VCaP (cell line): ENCODE data around the gene KLHDC4.

Experiments
- H3K27ac ChIP-seq: fragments of 450-650 bp; 2 replicates; pipeline ENCODE4 v1.5.1; 2017
- CTCF ChIP-seq: fragments of 450-650 bp; conservative IDR thresholded peaks from 2 replicates; pipeline ENCODE4 v1.5.1; 2017; ENCODE audit warnings: mild to moderate bottlenecking, moderate library complexity

The KLHDC4 gene

GRCh38 chr16:87658564-87659225 lies 107.1 kb downstream of the KLHDC4 start:
- no peak for TF ChIP-seq CTCF
- H3K27ac ChIP-seq = no peak overlapping the region
